Uterus (tissue), 4 donors: ENCODE results near the gene GTSF1L. TPM values are rescaled to one million over a fixed set of nuclear protein-coding genes. Genes with fewer than 3 reads are reported as not detected.

Experiments
- DNase-seq, 2 donors: peaks; one replicate each; pipeline ENCODE4 v3.0.0-alpha.2; 2019 to 2020
- H3K27ac ChIP-seq, 2 donors: fragments of 200-600 bp; sonication (generic); 1 replicate in 1 of 2; 2 replicates in 1 of 2; pipeline ENCODE4 v1.5.1; 2016 to 2018
- H3K27me3 ChIP-seq, 2 donors: fragments of 200-600 bp; sonication (generic); one replicate each; pipeline ENCODE4 v1.5.1; 2018 to 2019; ENCODE audit warnings: control low read depth in 1 of 2
- H3K36me3 ChIP-seq, 2 donors: fragments of 200-600 bp; sonication (generic); one replicate each; pipeline ENCODE4 v1.5.1; 2019; ENCODE audit warnings: control low read depth in 1 of 2
- H3K4me1 ChIP-seq, 2 donors: fragments of 200-600 bp; sonication (generic); one replicate each; pipeline ENCODE4 v1.5.1; 2018 to 2019; ENCODE audit warnings: control low read depth in 1 of 2
- H3K4me3 ChIP-seq, 2 donors: fragments of 200-600 bp; sonication (generic); 1 replicate in 1 of 2; 2 replicates in 1 of 2; pipeline ENCODE4 v1.5.1; 2018 to 2019; ENCODE audit warnings: mild to moderate bottlenecking in 1 of 2
- H3K9me3 ChIP-seq, 2 donors: fragments of 200-600 bp; sonication (generic); one replicate each; pipeline ENCODE4 v1.5.1; 2019; ENCODE audit warnings: control low read depth in 1 of 2
- POLR2A ChIP-seq, 2 donors: fragments of 450-650 bp; IDR thresholded peaks; one replicate each; pipeline ENCODE4 v1.6.1; 2016; ENCODE audit warnings: antibody characterized with exemption in 2 of 2, mild to moderate bottlenecking in 1 of 2, moderate library complexity in 1 of 2
- intact Hi-C: fragments of 100-400 bp; cut with DNase I; formaldehyde crosslinking; loops from one replicate; pipeline ENCODE4 v1.15.1; 2023; ENCODE audit warnings: low total_unique reads
- total RNA-seq, 4 donors: library from RNA; depleted of rRNA in 3 of 4; stranded (reverse); fragments of >200 nt in 3 of 4; gene quantifications; one replicate each; pipeline versions ENCODE4 v1.1.0 to v1.2.4, GENCODE V29; 2014 to 2023
- TF ChIP-seq, protein P1 (sequence below), 4 experiments: fragments of 200-600 bp in 2 of 4; fragments of 450-650 bp in 2 of 4; sonication (generic) in 2 of 4; IDR thresholded peaks; one replicate each; pipeline ENCODE4 v1.5.1; 2016 to 2019; ENCODE audit warnings: antibody characterized with exemption in 4 of 4, mild to moderate bottlenecking in 2 of 4, moderate library complexity in 1 of 4
- donor health status: DM: yes; HTN: yes; CAD: no.

Gene GTSF1L
- total RNA-seq, 4 donors from 2014 or later, result not detected

DNA sequence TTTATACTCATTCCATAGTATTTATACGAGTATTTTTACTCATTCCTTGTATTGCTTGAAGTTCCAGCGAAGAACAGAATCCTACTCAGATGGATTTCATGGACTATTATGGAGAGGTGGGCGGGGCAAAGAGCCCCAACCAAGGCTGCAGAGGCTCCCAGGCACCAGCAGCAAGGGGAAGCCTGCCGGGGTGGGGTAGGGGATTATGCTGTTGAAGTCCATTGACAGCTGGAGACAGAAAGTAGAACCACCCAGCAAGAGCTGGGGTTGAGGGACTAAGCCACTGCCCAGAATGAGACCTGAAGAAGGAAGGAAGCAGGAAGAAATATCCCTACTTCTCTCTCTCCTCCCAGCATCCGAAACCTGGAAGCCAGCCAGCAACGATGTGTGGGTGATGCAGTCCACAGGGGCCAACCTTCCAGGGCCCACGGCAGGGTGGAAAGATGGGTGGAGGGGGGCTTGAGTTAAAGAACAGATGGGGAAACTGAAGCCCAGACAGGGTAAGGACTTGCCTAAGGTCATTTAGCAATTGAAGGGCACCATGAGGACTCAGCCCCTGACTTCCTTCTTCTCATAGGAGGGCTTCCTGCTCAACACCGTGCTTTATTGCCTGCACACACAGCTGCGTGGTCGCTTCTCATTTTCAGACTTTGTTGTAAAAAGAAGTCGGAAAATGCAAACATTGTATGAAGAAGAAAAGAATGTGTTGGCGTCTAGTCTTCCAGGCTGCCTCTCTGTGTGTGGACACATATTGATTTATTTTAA, 18.3 kb upstream of the GTSF1L start:
- intact Hi-C loops, result no loop called here
- no peak for DNase-seq

DNA sequence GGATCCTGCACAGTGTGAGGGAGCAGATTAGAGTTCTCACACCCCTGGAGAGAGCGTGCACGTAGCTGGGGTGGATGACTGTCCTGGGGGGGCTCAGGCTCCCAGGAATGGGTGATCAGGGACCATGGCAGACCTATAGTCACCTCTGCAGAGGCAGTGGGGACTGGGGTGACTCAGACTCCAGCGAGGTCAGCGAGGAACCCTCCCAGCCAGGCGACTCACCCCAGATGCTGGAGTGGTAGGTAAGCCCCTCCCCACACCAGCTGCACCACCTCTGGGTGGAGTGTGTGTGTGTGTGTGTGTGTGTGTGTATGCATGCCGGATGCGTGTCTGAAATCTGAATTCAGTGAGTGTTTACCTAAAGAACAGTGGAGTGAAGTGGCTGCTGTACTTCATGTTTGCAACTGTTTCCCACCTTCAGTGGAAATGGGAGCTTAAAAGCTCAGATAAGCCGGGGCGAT, 17.4 kb upstream of the GTSF1L start:
- H3K27ac ChIP-seq, result no peak overlapping the region
- intact Hi-C loops, result no loop called here
- TF ChIP-seq, protein P1, sequence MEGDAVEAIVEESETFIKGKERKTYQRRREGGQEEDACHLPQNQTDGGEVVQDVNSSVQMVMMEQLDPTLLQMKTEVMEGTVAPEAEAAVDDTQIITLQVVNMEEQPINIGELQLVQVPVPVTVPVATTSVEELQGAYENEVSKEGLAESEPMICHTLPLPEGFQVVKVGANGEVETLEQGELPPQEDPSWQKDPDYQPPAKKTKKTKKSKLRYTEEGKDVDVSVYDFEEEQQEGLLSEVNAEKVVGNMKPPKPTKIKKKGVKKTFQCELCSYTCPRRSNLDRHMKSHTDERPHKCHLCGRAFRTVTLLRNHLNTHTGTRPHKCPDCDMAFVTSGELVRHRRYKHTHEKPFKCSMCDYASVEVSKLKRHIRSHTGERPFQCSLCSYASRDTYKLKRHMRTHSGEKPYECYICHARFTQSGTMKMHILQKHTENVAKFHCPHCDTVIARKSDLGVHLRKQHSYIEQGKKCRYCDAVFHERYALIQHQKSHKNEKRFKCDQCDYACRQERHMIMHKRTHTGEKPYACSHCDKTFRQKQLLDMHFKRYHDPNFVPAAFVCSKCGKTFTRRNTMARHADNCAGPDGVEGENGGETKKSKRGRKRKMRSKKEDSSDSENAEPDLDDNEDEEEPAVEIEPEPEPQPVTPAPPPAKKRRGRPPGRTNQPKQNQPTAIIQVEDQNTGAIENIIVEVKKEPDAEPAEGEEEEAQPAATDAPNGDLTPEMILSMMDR (IDR thresholded peaks at IDR 0.05), result no peak
- TF ChIP-seq POLR2A (IDR thresholded peaks at IDR 0.05), result no peak
- H3K9me3 ChIP-seq, result no peaks in the 10 kb centered on the region
- no peak overlapping the region for H3K4me3 ChIP-seq
- no peak for DNase-seq
- no peaks in the 10 kb centered on the region for H3K36me3 ChIP-seq
- H3K27me3 ChIP-seq, result no peaks in the 10 kb centered on the region
- H3K4me1 ChIP-seq, result no peaks in the 10 kb centered on the region

More for the DNA sequence above, 18.3 kb upstream of the GTSF1L start:
- no peaks in the 10 kb centered on the region for H3K27me3 ChIP-seq
- H3K27ac ChIP-seq, result no peak overlapping the region
- no peaks in the 10 kb centered on the region for H3K4me1 ChIP-seq
- TF ChIP-seq POLR2A (IDR thresholded peaks at IDR 0.05), result no peak
- TF ChIP-seq, protein P1 (IDR thresholded peaks at IDR 0.05), result no peak
- no peak overlapping the region for H3K4me3 ChIP-seq
- H3K36me3 ChIP-seq, result no peaks in the 10 kb centered on the region
- no peaks in the 10 kb centered on the region for H3K9me3 ChIP-seq

DNA sequence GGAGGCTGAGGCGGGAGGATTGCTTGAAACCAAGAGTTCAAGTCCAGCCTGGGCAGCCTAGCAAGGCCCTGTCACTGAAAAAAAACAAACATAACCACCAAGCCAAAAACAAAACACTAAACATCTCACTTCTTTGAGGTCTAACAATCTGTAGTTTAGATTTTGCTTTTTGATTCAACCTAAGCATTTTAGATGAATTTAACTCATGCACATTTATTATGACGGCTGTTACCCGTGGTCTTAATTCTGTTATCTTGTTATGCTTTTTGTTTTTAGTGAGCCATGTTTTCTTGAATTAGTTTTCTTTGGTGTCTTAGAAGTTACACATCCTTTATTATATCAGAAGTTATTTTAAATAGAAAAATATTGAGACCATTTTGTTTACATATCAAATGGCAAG, 13.8 kb upstream of the GTSF1L start:
- no peaks in the 10 kb centered on the region for H3K9me3 ChIP-seq
- intact Hi-C loops, result no loop called here
- no peak overlapping the region for H3K27ac ChIP-seq
- H3K4me1 ChIP-seq, result no peaks in the 10 kb centered on the region
- H3K27me3 ChIP-seq, result no peaks in the 10 kb centered on the region
- no peak for DNase-seq
- H3K4me3 ChIP-seq, result no peak overlapping the region
- H3K36me3 ChIP-seq, result no peaks in the 10 kb centered on the region
- no peak for TF ChIP-seq POLR2A (IDR thresholded peaks at IDR 0.05)
- TF ChIP-seq, protein P1 (IDR thresholded peaks at IDR 0.05), result no peak

DNA sequence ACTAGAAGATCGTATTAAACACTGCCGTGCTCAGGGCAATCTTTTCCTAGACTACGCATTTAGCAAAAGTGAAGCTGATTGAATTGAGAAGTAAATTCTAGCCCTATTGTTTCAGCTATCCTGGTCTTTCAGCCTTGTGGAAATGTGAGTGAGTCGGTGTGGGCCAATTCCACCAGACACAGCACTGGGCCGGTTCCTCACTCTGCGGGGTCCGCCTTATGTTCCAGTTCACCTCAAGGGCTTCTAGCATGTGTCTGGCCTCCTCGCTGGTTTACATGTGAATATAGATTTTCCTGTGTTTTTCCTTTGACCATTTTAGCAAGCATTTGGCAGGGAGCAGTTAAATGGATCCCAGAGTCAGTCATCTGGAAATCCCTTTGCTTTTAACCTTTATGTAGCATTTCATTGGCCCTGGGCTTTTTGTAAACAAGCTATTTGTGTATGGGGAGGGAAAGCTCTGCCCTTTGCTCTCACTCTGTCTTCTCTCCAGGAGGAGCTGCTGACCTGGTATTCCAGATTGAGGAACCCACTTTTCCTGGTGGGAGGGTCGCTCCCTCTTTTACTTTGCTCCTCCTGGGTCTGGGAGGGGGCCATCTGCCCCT, 12.4 kb upstream of the GTSF1L start:
- no peak for DNase-seq
- Histone ChIP-seq H3K27ac (no peak overlapping the region), H3K36me3 (no peaks in the 10 kb centered on the region), H3K4me1 (no peaks in the 10 kb centered on the region), H3K9me3 (no peaks in the 10 kb centered on the region), H3K4me3 (no peak overlapping the region), H3K27me3 (no peaks in the 10 kb centered on the region)
- TF ChIP-seq, protein P1 (IDR thresholded peaks at IDR 0.05), result no peak
- no peak for TF ChIP-seq POLR2A (IDR thresholded peaks at IDR 0.05)
- intact Hi-C loops, result no loop called here

DNA sequence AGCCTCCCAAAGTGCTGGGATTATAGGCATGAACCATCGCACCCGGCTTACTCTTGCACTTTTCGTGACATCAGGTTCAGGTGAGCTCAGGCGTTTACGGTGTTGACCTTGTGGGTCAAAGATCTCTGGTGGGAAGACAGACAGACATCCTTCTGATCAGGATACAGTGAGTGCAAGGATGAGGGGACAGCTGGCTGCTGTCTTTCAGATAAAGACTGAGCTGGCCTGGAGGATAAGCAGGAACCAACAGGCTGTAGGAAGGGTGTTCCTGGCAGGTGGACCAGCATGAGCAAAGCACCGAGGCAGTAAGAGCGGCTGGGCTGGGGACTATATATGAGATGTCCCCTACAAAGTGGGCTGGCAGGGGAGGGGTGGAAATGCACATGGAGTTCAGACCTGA, 11.1 kb upstream of the GTSF1L start:
- Histone ChIP-seq H3K36me3 (no peaks in the 10 kb centered on the region), H3K9me3 (no peaks in the 10 kb centered on the region), H3K4me3 (no peak overlapping the region), H3K27ac (no peak overlapping the region), H3K27me3 (no peaks in the 10 kb centered on the region), H3K4me1 (no peaks in the 10 kb centered on the region)
- intact Hi-C loops, result no loop called here
- no peak for TF ChIP-seq POLR2A (IDR thresholded peaks at IDR 0.05)
- TF ChIP-seq, protein P1 (IDR thresholded peaks at IDR 0.05), result no peak
- no peak for DNase-seq
